Measurements from ENCODE around the gene LSAMP. TPM values are rescaled to one million over a fixed set of nuclear protein-coding genes. Genes with fewer than 3 reads are reported as not detected.

Gene LSAMP
- total RNA-seq, 1 experiment from 2014 or later, result 10.1 TPM

GRCh38 chr3:116445990-116446389 lies 703 bp upstream of the LSAMP start:
- H3K4me1 ChIP-seq (ENCODE audit: insufficient read depth, low read length, poor library complexity, severe bottlenecking), result peaks cover 9% of the 10 kb centered on the region
- no peaks in the 10 kb centered on the region for H3K36me3 ChIP-seq (ENCODE audit: insufficient read depth, low read length, poor library complexity, severe bottlenecking)
- H3K9me3 ChIP-seq (ENCODE audit: low read depth, low read length, poor library complexity, severe bottlenecking), result no peaks in the 10 kb centered on the region
- DNase-seq (ENCODE audit: low spot score), result no peak
- no peak overlapping the region for H3K4me3 ChIP-seq (ENCODE audit: low read depth, low read length, poor library complexity, severe bottlenecking)
- ChIA-PET POLR2A (ENCODE audit: low non-redundant PET) (no interaction called here), CTCF (interaction anchor here (0.6 kb wide), 1 partner anchor 1262 kb away, joined by 3 read pairs; no protein-coding TSS in a partner anchor)
- no peak overlapping the region for H3K27ac ChIP-seq (ENCODE audit: low read depth, low read length, poor library complexity, severe bottlenecking)
- no peaks in the 10 kb centered on the region for H3K27me3 ChIP-seq (replicated peaks; ENCODE audit: insufficient read depth, low read depth, low read length, poor library complexity)
- TF ChIP-seq EZH2 (IDR thresholded peaks at IDR 0.05; ENCODE audit: borderline replicate concordance, low read depth, low read length, poor library complexity, severe bottlenecking) (no peak), CTCF (conservative IDR thresholded peaks at IDR 0.05; ENCODE audit: low read depth, low read length) (no peak)
- intact Hi-C loops (cut with micrococcal nuclease; ENCODE audit: unreplicated experiment), result loop anchor here (10.0 kb wide), 2 partner anchors 309 to 461 kb away; no protein-coding TSS in a partner anchor
- BruUV-seq (replicated peaks), result no TSS peak

GRCh38 chr3:116444819-116445310 lies 422 bp downstream of the LSAMP start:
- TSS peak; percentile 32 for BruUV-seq (replicated peaks)
- POLR2A ChIA-PET (ENCODE audit: low non-redundant PET), result interaction anchor here (0.6 kb wide), 3 partner anchors 22 to 225 kb away, joined by 3 to 14 read pairs (median 14); no protein-coding TSS in a partner anchor
- Histone ChIP-seq H3K4me3 (ENCODE audit: low read depth, low read length, poor library complexity, severe bottlenecking) (peak overlapping the region; percentile 56), H3K27me3 (replicated peaks; ENCODE audit: insufficient read depth, low read depth, low read length, poor library complexity) (no peaks in the 10 kb centered on the region), H3K4me1 (ENCODE audit: insufficient read depth, low read length, poor library complexity, severe bottlenecking) (peaks cover 9% of the 10 kb centered on the region), H3K27ac (ENCODE audit: low read depth, low read length, poor library complexity, severe bottlenecking) (peak overlapping the region; percentile 26), H3K36me3 (ENCODE audit: insufficient read depth, low read length, poor library complexity, severe bottlenecking) (no peaks in the 10 kb centered on the region), H3K9me3 (ENCODE audit: low read depth, low read length, poor library complexity, severe bottlenecking) (no peaks in the 10 kb centered on the region)
- intact Hi-C loops (cut with micrococcal nuclease; ENCODE audit: unreplicated experiment), result loop anchor here (10.0 kb wide), 2 partner anchors 310 to 460 kb away; no protein-coding TSS in a partner anchor
- CTCF ChIA-PET, result interaction anchor here (0.5 kb wide), 1 partner anchor 618 kb away, joined by 5 read pairs; no protein-coding TSS in a partner anchor
- DNase-seq (ENCODE audit: low spot score), result peak; percentile 5
- TF ChIP-seq CTCF (conservative IDR thresholded peaks at IDR 0.05; ENCODE audit: low read depth, low read length) (no peak), EZH2 (IDR thresholded peaks at IDR 0.05; ENCODE audit: borderline replicate concordance, low read depth, low read length, poor library complexity, severe bottlenecking) (no peak)

- no TSS peak for BruUV-seq (replicated peaks)
- peak overlapping the region; percentile 26 for H3K27ac ChIP-seq (ENCODE audit: low read depth, low read length, poor library complexity, severe bottlenecking)
- no peaks in the 10 kb centered on the region for H3K36me3 ChIP-seq (ENCODE audit: insufficient read depth, low read length, poor library complexity, severe bottlenecking)
- intact Hi-C loops (cut with micrococcal nuclease; ENCODE audit: unreplicated experiment), result loop anchor here (10.0 kb wide), 2 partner anchors 311 to 459 kb away; no protein-coding TSS in a partner anchor
- no peak for TF ChIP-seq CTCF (conservative IDR thresholded peaks at IDR 0.05; ENCODE audit: low read depth, low read length)
- no peak for TF ChIP-seq EZH2 (IDR thresholded peaks at IDR 0.05; ENCODE audit: borderline replicate concordance, low read depth, low read length, poor library complexity, severe bottlenecking)
- ChIA-PET CTCF (no interaction called here), POLR2A (ENCODE audit: low non-redundant PET) (no interaction called here)
- H3K4me1 ChIP-seq (ENCODE audit: insufficient read depth, low read length, poor library complexity, severe bottlenecking), result peaks cover 9% of the 10 kb centered on the region
- no peaks in the 10 kb centered on the region for H3K27me3 ChIP-seq (replicated peaks; ENCODE audit: insufficient read depth, low read depth, low read length, poor library complexity)
- H3K9me3 ChIP-seq (ENCODE audit: low read depth, low read length, poor library complexity, severe bottlenecking), result no peaks in the 10 kb centered on the region
- DNase-seq (ENCODE audit: low spot score), result peak; percentile 17
- peak overlapping the region; percentile 56 for H3K4me3 ChIP-seq (ENCODE audit: low read depth, low read length, poor library complexity, severe bottlenecking)
Observed at GRCh38 chr3:116444115-116444747, 1.1 kb downstream of the LSAMP start.

All from A673 (cell line).